GM18861 (cell line): ENCODE results near the gene DHRS2.

Source experiments
- ATAC-seq: cut with Tn5 transposase; IDR thresholded peaks from one replicate; pipeline ENCODE4 v1.9.1; 2021; ENCODE audit not compliant: unreplicated experiment

DHRS2 gene

DNA sequence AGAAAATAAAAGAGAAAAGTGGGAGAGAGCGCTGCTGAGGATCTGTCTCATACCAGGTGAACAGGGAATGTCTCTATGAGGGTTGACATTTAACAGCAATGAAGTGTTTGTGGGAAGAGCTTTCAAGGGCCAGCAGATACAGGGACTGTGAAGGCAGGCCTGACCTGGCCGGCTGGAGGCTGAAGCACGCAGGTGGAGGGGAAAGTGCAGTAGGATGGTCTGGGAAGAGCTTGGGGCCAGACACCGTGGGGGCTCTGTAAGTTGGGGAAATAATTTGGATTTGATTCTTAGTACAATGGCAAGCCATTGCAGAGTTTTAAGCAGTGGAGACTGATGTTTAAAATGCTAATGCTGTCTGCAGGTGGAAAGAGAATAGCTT, 23.8 kb upstream of the DHRS2 start:
- ATAC-seq: no peak

DNA sequence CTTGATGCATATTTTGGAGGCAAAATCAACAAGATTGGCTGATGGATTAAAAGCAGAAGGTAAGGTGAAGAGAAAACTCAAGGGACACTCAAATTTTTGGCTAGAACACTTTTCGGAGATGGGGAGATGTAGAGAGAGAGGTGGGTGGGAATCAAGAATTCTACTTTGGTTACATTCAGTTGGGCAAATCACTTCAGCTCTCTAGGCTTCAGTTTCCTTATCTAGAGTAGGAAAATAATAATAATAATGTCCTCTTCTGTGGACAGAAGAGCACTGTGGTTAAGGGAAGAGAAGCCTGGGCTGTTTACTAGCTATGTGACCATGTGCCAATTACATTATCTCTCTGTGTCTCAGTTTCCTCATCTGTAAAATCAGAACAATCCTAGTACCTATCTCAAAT, 23.4 kb upstream of the DHRS2 start:
- ATAC-seq: no peak

DNA sequence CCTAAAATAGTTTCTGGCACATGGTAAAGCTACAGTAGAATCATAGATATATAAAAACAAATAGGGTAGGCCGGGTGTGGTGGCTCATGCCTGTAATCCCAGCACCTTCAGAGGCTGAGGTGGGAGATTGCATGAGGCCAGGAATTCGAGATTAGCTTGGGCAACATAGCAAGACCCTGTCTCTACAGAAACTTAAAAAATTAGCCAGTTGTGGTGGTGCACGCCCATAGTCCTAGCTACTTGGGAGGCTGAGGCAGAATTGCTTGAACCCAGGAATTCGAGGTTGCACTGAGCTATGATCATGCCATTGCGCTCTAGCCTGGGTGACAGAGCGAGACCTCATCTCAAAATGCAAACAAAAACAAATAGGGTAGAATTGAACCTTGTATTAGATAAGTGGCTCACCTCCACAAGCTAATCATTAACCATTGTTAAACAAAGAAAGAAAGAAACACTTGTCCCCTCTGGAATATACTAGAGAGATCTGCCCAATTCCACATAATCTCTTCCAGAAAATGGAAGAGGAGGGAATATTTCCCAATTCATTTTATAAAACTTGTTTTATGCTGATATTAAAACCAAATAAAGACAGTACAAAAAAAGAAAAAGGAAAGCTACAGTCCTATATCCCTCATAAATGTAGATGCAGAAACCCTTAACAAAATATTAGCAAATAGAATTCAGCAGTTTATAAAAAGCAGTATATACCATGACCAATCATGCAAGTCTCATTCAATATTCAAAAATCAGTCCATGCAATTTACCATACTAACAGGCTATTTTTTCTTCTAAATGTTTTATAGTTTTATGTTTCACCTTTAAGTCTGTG, 22.7 kb upstream of the DHRS2 start:
- ATAC-seq: no peak

DNA sequence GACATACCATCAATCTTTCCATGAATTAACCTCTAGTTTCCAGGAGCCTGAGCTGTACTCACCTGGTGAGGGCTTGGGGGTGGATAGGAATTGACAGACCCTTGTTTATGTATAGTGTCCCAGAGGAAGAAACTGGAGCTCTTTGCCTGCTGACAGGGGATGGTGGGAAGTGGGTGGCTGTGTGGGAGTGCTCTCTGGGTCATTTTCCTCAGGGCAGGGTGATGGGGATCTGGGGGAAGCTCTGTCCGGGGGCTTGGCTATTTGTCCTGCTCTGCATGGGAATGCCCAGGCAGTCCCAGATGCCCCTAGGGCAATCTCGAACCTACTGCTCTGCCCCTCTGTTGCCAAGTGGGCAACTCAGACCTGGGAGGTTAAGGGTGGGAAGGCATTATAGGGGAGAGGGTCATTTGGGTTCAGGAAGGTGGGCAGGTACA, 21.8 kb upstream of the DHRS2 start:
- no peak for ATAC-seq

DNA sequence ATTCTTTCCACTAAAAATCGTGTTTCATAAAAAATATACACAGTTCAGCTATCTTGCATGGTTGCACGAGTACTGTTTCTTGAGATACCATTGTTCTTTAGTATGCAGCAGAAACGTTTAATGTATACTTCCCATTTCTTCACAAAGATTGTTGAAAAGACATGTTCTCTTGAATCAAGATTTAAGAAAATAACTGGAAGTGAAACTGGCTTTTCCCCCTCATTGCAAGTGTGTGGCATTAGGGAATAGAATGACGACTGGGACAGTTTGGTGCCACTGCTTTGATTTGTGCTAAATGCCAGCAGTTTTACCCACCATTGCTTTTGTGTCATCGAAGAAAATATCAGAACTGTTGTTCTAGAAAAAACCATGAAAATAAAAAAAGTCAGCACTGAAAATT, 20.3 kb upstream of the DHRS2 start:
- no peak for ATAC-seq

DNA sequence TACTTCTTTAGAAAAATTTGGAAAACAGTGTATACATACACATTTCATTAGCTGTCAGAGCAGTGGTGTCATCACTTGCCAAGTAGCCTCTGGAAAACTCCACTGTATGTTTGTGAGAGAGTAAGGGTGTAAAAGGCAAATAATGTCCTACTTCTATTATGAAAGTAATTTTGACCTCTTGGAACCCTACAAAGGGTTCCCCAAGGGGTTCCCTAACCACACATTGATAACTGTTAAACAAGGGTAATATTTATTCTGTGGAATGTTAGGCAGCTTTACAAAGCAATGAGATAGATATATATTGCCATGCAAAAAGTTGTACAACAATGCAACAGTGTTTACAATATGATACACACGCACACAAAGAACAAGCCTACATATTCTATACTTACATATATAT, 18.6 kb upstream of the DHRS2 start:
- ATAC-seq: no peak

DNA sequence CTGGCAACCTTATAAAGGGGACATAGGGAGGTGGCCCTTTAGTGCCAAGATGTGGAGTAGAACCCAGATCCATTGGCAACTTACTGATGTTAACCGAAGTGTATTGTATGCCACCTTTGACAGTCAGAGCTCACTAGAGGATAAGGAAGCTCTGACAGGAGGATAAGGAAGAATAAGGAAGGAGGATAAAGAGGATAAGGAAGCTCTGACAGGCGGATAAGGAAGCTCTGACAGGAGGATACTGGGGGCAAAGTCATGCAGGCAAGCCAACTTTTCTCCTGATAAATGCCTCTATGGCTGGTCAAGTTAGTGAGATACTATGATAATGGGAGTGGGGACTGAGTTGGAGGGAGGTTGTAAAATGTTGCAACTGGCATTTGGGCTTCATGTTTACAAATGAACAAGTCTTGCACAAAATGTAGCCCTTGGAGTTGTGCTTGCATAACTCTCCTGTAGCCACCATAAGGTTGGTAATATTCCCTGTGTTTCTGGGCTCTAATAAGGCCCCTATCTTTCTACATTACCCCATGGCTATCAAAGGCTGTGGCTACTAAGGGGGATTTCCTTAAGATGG, 17.7 kb upstream of the DHRS2 start:
- ATAC-seq: no peak

DNA sequence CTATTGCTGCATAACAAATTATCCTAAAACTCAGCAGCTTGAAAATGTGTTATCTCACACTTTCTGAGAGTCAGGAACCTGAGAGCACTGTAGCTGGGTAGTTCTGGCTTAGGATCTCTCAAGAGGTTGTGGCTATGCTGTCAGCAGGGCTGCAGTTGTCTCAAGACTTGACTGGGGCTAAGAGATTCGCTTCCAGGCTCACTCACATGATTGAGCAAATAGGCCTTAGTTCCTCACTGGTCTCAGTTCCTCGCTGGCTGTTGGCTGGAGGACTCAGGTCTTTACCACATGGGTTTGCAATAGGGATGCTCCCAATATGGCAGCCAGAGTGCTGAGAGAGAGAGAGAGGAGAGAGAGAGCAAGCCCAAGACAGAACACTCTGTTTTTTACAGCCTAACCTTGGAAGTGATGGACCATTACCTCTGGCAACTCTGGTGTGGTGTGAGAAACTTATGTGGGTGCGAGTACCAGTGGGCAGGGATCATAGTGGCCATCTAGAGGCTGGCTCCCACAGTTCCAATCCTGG, 15.9 kb upstream of the DHRS2 start:
- no peak for ATAC-seq

DNA sequence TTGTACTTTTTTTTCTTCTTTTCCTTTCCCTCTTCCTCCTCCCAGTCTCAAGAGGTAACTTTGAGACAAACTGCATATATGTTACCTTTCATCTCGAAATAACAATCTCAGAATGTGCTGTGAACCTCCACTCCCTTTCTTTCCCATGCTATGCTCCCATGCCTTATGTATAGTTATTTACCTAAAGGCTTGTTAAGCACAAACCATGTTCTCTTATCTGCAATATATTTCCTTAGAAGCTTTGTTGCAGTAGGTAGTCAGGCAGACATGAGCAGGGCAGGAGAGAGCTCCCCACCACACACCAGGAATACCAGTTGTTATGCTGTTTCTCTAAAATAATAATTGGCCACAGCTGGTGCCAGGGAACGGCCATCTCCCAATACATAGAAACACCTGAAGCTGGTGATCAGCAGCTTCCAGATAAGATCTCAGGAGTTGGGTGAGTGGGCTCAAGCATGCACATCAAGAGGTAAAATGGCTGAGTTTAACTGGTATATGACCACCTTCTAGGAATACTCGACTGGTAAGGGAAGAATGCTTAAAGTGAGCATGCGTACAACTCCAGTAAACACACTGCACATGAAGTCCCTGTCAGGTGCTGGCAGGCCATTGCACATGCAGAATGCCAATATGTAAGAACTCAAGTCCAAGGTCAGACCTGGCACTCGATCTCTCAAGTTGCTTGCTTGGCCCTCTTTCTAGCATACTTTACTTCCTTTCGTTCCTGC, 14.8 kb upstream of the DHRS2 start:
- no peak for ATAC-seq

DNA sequence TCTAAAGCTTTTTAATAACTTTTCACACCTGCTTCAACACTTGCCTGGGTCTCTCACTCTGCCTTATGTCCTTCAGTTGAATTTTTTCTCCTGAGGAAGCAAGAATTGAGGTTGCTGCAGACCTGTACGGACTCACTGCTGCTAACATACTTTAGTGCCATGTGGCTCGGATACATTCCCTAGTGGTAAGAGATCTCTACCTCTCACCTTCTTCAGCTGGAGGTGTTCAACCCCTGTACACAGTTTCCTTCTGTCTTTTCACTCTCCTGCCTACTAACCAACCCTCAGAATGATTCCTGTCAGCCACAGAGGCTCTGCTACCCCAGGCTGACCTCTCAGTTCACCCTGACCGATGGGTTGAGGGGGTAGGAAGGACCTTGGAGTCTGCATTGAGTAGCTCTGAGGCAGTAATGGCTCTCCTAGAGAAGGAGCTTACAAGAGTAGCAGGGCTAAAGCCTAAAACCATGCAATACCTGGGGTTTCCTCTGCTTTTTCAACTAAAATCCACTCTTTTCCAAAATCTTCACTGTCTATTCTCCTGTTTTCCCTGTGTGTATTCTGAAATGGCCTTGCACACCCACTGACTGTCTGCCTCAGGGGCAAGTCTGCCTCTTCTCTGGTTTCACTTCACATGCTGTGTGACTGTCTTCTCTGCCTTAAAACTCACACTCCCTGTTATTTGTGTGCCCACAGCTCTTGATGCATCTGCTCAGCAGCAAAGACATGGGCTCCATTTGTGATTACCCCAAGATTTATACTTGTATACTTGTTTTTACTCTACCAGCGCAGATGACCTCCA, 14.0 kb upstream of the DHRS2 start:
- no peak for ATAC-seq

DNA sequence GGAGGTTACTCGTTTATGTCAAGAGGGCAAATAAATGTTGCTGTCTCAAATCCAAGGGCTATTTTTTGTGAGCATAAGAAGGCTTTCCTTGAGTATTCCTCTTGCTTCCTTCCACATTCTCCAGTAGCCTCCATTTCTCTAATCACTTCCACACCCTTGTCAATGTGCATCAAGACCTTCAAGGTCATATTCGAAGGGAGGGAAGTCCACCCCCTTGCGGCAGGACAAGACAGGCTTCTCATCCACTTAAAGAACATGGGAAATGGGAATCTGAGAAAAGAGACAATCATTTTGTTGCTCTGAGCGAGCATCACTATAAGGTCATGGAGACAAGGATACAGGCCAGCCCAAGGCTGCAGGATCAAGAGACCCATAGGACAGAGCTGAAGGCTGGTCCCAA, 13.2 kb upstream of the DHRS2 start:
- no peak for ATAC-seq

DNA sequence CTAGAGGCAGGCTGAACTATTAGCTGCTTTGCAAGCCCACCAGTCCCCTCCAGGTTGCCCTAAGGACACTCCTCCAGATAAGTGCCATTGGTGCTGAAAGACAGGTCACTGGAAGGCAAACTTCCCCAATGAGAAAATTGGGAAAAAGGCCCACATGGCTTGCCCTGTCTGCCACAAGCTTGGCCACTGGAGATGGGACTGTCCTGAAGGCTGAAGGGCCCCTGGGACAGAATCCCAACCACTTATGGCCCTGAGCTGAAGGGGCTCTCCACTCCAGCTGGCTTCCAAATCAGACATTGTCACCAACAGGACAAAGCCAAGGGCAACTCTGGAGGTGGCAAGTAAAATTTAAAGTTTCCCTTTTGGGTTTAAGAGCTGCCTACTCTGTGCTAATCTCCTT, 12.2 kb upstream of the DHRS2 start:
- no peak for ATAC-seq

DNA sequence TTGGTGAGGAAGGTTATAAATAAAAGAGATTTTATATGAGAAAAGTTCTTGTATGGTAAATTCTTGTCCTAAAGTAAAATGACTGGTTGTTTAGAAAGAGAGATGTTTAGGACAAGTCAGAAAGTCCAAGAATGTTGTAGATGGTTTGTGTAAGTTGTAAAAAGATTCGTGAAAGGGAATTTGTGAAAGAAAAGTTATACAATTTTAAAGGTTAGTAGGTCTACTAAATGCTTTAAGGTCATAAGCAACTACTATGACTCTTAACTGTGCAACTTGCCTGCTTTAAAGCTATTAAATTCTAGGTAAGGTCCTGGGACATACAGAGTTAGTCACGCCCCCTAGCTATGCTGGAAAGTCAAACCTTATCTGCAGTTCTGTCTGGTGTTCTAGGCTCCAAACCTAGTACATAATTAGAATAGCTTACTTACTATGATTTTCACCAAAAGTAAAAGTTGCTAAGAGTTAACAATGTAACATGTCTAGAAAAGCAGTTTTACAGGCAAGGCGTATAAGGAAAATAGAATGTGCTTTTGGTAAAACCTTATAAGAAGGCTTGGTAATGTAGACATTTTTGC, 11.2 kb upstream of the DHRS2 start:
- ATAC-seq: no peak

DNA sequence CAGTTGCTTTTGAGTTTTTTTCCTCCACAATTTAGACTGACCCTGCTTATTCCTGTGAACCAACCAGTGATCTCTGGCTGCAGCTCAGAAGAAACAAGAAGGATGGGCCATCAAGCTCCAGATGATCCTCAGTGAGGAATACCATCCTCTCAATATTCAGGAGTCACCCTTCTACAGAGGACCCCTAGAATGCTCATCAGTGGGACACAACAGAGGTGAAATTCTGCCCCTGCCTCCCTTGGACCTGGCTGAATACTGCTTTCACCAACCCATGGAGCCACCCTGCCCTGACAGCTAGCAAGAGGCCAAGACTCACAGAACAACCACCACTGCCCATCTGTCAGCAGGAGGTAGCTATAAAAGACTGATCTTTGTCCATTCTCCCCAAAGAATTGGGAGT, 9.2 kb upstream of the DHRS2 start:
- no peak for ATAC-seq

DNA sequence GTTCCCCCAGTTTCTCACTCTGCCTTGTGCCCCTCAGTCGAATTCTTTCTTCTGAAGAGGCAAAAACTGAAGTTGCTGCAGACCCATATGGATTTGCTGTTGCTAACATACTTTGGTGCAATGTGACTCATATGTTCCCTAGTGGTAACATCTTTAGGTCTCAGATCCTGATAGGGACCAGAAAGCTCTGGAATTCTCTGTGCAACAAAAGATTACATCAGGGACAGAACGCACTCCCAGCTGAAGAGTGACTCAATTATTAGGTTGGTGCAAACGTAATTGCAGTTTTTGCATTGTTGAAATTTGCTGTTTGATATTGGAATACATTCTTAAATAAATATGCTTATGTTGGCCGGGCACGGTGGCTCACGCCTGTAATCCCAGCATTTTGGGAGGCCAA, 8.2 kb upstream of the DHRS2 start:
- ATAC-seq: no peak

DNA sequence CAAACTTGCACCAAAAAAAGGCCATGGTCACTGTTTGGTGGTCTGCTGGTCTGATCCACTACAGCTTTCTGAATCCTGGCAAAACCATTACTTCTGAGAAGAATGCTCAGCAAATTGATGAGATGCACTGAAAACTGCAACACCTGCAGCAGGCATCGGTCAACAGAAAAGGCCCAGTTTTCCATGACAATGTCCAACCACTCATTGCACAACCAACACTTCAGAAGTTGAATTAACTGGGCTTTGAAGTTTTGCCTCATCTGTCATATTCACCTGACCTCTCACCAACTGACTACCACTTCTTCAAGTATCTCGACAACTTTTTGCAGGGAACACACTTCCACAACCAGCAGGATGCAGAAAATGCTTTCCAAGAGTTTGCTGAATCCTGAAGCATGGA, 7.0 kb upstream of the DHRS2 start:
- ATAC-seq: no peak

DNA sequence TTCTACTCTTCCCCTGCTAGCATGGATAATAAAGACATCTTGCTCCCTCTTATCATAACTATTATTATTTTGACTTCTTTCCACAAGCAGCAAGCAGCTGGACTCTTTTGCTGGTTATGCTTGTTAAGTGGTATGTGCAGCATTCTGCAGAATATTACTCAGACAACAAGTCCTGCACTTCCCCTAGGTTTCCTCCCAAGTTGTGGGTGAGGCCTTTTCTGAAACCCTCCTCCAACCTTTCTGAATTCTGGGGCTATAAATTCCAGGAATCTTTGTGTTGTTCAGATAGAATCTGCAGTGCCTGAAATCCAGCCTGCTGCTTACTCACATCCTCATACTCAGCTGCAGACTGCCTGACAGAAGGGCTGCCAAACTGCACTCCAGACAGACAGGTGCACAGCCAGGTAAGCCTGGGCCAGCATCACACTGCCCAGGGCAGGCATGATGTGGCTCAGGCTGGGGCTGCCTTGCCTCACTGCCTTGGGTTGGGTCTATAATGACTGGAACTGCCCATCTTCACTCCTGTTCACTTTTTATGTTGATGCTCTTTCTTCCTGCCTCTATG, 6.2 kb upstream of the DHRS2 start:
- ATAC-seq: no peak

DNA sequence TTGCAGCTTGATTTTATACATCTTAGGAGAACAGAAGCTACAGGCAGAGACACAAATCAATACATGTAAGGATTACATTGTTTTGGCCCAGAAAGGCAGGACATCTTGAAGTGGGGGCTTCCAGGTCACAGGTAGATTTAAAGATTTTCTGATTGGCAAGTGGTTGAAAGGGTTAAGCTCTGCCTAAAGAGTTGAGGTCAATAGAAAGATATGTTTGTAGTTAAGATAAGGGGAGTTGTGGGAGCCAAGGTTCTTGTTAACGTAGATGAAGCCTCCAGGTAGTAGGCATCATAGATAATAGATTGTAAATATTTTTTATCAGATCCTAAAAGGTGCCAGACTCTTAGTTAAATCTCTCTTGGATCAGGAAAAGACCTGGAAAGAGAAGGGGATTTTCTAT, 5.5 kb upstream of the DHRS2 start:
- ATAC-seq: no peak

DNA sequence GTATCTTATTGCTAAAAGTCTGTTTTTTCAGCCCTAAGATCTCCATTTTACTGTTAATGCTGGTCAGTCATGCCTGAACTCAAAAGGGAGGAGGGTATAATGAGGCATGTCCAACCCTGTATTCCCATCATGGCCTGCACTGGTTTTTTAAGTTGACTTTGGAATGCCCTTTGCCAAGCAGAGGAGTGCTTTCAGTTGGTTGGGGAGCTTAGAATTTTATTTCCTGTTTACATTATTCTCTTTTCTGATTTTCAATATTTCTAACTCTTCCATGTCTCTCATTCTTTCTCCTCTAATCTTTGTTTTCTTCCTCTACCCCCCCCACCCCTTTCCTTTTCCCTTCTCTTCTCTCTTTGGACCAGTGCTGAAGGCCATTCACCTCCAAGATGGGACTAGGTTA, 4.9 kb upstream of the DHRS2 start:
- no peak for ATAC-seq

DNA sequence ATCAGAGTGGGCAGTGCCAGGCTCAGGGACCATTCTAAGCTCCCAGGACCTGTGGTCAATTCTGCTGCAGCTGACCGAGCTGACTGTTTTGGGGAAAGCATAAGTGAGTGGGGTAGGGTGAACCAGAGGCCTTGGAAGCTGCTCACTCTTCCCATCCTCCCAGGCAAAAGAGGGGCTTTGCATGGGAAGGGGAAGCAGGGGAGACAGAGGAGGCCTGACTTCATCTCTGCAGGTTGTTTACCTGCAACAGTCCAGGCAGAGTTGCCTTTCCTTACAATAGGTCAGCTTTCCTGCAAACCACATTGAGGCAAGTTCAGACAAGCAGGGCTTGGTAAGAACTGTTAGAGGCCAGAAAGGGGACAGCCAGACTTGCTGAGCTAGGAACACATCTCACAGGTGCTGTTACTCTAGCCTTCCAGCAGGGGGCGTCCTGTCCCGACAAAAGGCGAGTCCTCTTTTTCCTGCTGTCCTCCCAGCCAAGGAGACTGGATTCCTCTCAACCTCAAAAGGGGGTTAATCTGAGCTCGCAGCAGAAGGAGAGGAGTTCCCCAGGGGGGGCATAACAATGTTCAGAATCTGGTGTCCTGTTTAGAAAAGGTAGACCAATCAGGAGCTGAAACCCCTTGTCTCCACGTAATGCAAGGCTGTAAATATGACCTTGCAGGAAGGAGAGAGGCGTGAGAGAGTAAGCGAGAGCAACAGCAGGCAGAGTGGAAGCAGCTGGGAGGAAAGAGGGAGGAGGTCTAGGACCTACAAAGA, 4.3 kb upstream of the DHRS2 start:
- ATAC-seq: no peak
